Measurements from ENCODE around the gene CARMIL1. TPM values are rescaled to one million over a fixed set of nuclear protein-coding genes. Genes with fewer than 3 reads are reported as not detected.

CARMIL1 gene
- total and polyA plus RNA-seq, 2 of the 8 experiments (the other 6 are each of a cell fraction or from before 2014, with no cell fraction given), result 20.3 to 40.4 TPM

GRCh38 chr6:25623065-25623464 lies 343.9 kb downstream of the CARMIL1 start (continued):
- TF ChIP-seq, protein P1, sequence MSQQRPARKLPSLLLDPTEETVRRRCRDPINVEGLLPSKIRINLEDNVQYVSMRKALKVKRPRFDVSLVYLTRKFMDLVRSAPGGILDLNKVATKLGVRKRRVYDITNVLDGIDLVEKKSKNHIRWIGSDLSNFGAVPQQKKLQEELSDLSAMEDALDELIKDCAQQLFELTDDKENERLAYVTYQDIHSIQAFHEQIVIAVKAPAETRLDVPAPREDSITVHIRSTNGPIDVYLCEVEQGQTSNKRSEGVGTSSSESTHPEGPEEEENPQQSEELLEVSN (IDR thresholded peaks at IDR 0.05), result no peak
- TF ChIP-seq KDM4A (IDR thresholded peaks at IDR 0.05; ENCODE audit: low read depth, low read length, severe bottlenecking) (no peak), KDM1A (IDR thresholded peaks at IDR 0.05; ENCODE audit: borderline replicate concordance, low read length) (no peak), TBP (IDR thresholded peaks at IDR 0.05; ENCODE audit: low read depth, low read length) (no peak), CHD7 (IDR thresholded peaks at IDR 0.05; ENCODE audit: insufficient replicate concordance, low read length) (no peak)

Measured in H1 (cell line).